Measurements from ENCODE around the gene CDH12. TPM values are rescaled to one million over a fixed set of nuclear protein-coding genes. Genes with fewer than 3 reads are reported as not detected.

Gene CDH12
- total and polyA plus RNA-seq, 4 donors, result 0.02 to 3.7 (median 0.31) TPM; not detected in 1

DNA sequence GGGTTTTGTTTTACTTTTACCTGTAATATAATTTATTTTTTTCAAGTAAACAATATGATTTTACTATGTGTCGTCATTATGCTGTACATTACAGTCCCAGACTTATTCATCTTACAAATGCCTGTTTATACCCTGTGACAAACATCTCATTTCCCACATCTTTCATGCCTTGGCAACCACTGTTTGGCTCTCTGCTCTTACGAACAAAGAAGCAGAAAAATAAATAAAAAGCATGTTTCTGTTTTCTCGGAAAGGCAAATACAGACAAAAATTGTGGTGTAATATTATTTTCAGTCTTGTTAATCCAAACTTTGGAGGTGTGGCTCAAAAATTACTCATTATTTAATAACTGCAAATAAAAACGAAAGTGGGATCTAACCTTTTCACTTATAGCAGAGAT is 393.0 kb downstream of the CDH12 start:
- ATAC-seq (ENCODE audit: insufficient read depth, low FRiP score) (no peak), DNase-seq (peak; percentile 19 to 76 (median 72))
- peak overlapping the region in 1 of 2 donors; percentile 2 for H3K9ac ChIP-seq (ENCODE audit: insufficient read depth in 1 of 2, low read length in 2 of 2)
- H3K4me1 ChIP-seq (ENCODE audit: control insufficient read depth in 5 of 5, insufficient read depth in 5 of 5, low read length in 5 of 5), result peaks cover 0 to 6% (median 0%) of the 10 kb centered on the region in 5 donors
- H3K36me3 ChIP-seq (ENCODE audit: control insufficient read depth in 4 of 4, insufficient read depth in 4 of 4, low read length in 4 of 4), result no peaks in the 10 kb centered on the region
- TF ChIP-seq, protein P1, sequence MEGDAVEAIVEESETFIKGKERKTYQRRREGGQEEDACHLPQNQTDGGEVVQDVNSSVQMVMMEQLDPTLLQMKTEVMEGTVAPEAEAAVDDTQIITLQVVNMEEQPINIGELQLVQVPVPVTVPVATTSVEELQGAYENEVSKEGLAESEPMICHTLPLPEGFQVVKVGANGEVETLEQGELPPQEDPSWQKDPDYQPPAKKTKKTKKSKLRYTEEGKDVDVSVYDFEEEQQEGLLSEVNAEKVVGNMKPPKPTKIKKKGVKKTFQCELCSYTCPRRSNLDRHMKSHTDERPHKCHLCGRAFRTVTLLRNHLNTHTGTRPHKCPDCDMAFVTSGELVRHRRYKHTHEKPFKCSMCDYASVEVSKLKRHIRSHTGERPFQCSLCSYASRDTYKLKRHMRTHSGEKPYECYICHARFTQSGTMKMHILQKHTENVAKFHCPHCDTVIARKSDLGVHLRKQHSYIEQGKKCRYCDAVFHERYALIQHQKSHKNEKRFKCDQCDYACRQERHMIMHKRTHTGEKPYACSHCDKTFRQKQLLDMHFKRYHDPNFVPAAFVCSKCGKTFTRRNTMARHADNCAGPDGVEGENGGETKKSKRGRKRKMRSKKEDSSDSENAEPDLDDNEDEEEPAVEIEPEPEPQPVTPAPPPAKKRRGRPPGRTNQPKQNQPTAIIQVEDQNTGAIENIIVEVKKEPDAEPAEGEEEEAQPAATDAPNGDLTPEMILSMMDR (IDR thresholded peaks at IDR 0.05; ENCODE audit: control extremely low read depth, extremely low read depth), result no peak
- no peaks in the 10 kb centered on the region for H3K9me3 ChIP-seq (ENCODE audit: control insufficient read depth in 4 of 4, insufficient read depth in 3 of 4, low read length in 3 of 4)
- no peaks in the 10 kb centered on the region for H3K27me3 ChIP-seq (ENCODE audit: control insufficient read depth in 3 of 3, insufficient read depth in 3 of 3, low read length in 2 of 3)
- H3K27ac ChIP-seq (ENCODE audit: low read depth in 1 of 2, low read length in 1 of 2), result no peak overlapping the region
- no peak overlapping the region for H3K4me3 ChIP-seq
- WGBS, 2 donors, result 63 to 76% methylated on average over 4 of the region's 4 CpGs

DNA sequence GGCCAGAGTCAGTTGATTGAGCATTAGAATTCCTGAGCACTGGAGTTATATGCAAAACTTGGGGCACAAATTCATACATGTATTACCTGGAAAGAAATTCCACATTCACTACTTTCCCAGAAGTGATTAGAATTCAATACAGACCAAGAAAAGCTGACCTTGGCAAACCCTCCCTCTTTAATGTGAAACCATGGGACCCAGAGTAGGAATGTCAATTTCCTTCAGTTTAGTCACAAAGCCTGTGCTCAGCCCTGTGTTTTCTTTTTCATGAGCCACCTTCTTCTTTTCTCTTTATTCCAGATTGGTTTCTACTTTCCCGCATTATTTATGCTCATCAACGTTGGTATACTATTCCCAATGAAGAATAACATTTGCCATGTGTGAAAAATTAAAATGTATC is 420.2 kb downstream of the CDH12 start:
- Histone ChIP-seq H3K27ac (ENCODE audit: low read depth in 1 of 2, low read length in 1 of 2) (no peak overlapping the region), H3K4me3 (no peak overlapping the region), H3K27me3 (ENCODE audit: control insufficient read depth in 3 of 3, insufficient read depth in 3 of 3, low read length in 2 of 3) (no peaks in the 10 kb centered on the region), H3K9ac (ENCODE audit: insufficient read depth in 1 of 2, low read length in 2 of 2) (no peak overlapping the region), H3K36me3 (ENCODE audit: control insufficient read depth in 4 of 4, insufficient read depth in 4 of 4, low read length in 4 of 4) (no peaks in the 10 kb centered on the region), H3K9me3 (ENCODE audit: control insufficient read depth in 4 of 4, insufficient read depth in 3 of 4, low read length in 3 of 4) (no peaks in the 10 kb centered on the region), H3K4me1 (ENCODE audit: control insufficient read depth in 5 of 5, insufficient read depth in 5 of 5, low read length in 5 of 5) (peaks cover 0 to 3% (median 0%) of the 10 kb centered on the region in 5 donors)
- TF ChIP-seq, protein P1 (IDR thresholded peaks at IDR 0.05; ENCODE audit: control extremely low read depth, extremely low read depth), result no peak
- DNase-seq, result no peak
- no peak for ATAC-seq (ENCODE audit: insufficient read depth, low FRiP score)
- WGBS, 2 donors, result 89 to 93% methylated on average over 2 of the region's 2 CpGs

DNA sequence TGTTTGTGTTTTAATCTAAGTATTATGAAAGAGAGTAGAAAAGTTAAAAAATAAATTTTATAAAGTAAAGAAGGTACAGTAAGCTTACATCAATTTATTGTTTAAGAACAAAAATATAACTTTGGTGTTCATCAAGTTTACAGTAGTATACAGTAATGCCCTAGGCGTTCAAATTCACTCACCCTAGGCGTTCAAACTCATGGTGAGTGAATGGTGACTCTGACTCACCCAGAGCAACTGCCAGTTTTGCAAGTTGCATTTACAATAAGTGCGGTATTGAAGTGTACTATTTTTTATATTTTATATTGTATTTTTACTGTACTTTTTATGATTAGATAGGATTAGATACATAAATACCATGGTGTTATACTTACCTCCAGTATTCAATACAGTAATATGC is 421.3 kb downstream of the CDH12 start:
- no peak for DNase-seq
- peaks cover 0 to 3% (median 0%) of the 10 kb centered on the region in 5 donors for H3K4me1 ChIP-seq (ENCODE audit: control insufficient read depth in 5 of 5, insufficient read depth in 5 of 5, low read length in 5 of 5)
- TF ChIP-seq, protein P1 (IDR thresholded peaks at IDR 0.05; ENCODE audit: control extremely low read depth, extremely low read depth), result no peak
- 89 to 91% methylated on average over 3 of the region's 3 CpGs for WGBS, 2 donors
- no peaks in the 10 kb centered on the region for H3K27me3 ChIP-seq (ENCODE audit: control insufficient read depth in 3 of 3, insufficient read depth in 3 of 3, low read length in 2 of 3)
- no peak overlapping the region for H3K4me3 ChIP-seq
- no peak overlapping the region for H3K9ac ChIP-seq (ENCODE audit: insufficient read depth in 1 of 2, low read length in 2 of 2)
- H3K27ac ChIP-seq (ENCODE audit: low read depth in 1 of 2, low read length in 1 of 2), result no peak overlapping the region
- no peaks in the 10 kb centered on the region for H3K9me3 ChIP-seq (ENCODE audit: control insufficient read depth in 4 of 4, insufficient read depth in 3 of 4, low read length in 3 of 4)
- no peak for ATAC-seq (ENCODE audit: insufficient read depth, low FRiP score)
- no peaks in the 10 kb centered on the region for H3K36me3 ChIP-seq (ENCODE audit: control insufficient read depth in 4 of 4, insufficient read depth in 4 of 4, low read length in 4 of 4)

DNA sequence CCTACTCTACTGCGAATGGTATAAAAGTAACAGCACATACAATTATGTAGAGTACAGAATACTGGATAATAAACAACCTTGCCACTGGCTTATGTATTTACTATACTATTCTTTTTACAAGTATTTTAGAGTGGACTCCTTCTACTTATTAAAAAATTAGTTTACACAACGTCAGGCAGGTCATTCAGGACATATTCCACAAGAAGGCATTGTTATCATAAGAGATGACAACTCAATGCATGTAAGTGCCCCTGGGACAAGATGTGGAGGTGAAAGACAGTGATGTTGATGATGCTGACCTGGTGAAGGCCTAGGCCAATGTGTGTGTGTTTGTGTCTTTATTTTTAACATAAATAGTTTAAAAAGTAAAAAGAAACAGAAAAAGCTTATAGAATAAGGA is 421.7 kb downstream of the CDH12 start:
- 70 to 75% methylated on average over 2 of the region's 2 CpGs for WGBS, 2 donors
- TF ChIP-seq, protein P1 (IDR thresholded peaks at IDR 0.05; ENCODE audit: control extremely low read depth, extremely low read depth), result no peak
- Histone ChIP-seq H3K4me3 (no peak overlapping the region), H3K4me1 (ENCODE audit: control insufficient read depth in 5 of 5, insufficient read depth in 5 of 5, low read length in 5 of 5) (peaks cover 0 to 3% (median 0%) of the 10 kb centered on the region in 5 donors), H3K9me3 (ENCODE audit: control insufficient read depth in 4 of 4, insufficient read depth in 3 of 4, low read length in 3 of 4) (no peaks in the 10 kb centered on the region), H3K36me3 (ENCODE audit: control insufficient read depth in 4 of 4, insufficient read depth in 4 of 4, low read length in 4 of 4) (no peaks in the 10 kb centered on the region), H3K27me3 (ENCODE audit: control insufficient read depth in 3 of 3, insufficient read depth in 3 of 3, low read length in 2 of 3) (no peaks in the 10 kb centered on the region), H3K9ac (ENCODE audit: insufficient read depth in 1 of 2, low read length in 2 of 2) (no peak overlapping the region), H3K27ac (ENCODE audit: low read depth in 1 of 2, low read length in 1 of 2) (no peak overlapping the region)
- ATAC-seq (ENCODE audit: insufficient read depth, low FRiP score) (no peak), DNase-seq (peak in 1 of 3 donors; percentile 7)

Measured in lung (tissue), 12 donors.